T47D (cell line): ENCODE results near the gene ZFP37.
A peak's percentile ranks its signal among the peaks of the same experiment; 100 is the strongest.

Experiments used
- DNase-seq, 2 experiments: peaks; one replicate each; pipeline versions ENCODE4 v3.0.0 to v3.0.0-alpha.2; 2011 to 2012; ENCODE audit warnings: low read depth in 1 of 2, low spot score in 1 of 2
- JUND ChIP-seq: IDR thresholded peaks from 2 replicates; pipeline ENCODE4 v1.6.1; 2012; ENCODE audit warnings: low read depth
- in situ Hi-C: cut with HindIII; loops from 2 replicates; pipeline ENCODE4 v1.10.0; 2016; ENCODE audit warnings: low sequenced_read_pairs, low pct_unique_long_range_greater_than_20kb

Gene ZFP37

GRCh38 chr9:113042884-113043657 is 13.5 kb downstream of the ZFP37 start:
- peak in 1 of 2 experiments; percentile 36 for DNase-seq
- no peak for TF ChIP-seq JUND
- in situ Hi-C loops = no loop called here

DNA sequence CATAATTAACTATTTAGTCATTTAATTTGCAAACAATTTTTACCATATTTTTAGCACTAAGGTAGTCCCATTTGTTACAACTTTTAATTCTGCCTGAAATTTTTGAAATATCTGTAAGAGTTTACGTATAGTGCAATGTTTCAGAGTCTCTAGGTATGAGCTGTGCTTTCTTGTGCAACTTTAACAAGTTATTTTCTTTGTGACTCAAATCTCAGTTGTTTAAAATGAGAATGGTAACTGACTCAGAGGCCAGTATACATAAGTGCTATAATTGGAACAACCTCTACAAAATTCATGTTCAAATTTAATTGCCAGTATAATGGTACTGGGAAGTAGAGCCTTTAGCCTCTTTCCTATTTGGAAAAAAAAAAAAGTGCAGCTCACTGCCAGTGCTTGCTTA is 30.3 kb downstream of the ZFP37 start:
- no peak for TF ChIP-seq JUND
- in situ Hi-C loops = no loop called here
- no peak for DNase-seq

DNA sequence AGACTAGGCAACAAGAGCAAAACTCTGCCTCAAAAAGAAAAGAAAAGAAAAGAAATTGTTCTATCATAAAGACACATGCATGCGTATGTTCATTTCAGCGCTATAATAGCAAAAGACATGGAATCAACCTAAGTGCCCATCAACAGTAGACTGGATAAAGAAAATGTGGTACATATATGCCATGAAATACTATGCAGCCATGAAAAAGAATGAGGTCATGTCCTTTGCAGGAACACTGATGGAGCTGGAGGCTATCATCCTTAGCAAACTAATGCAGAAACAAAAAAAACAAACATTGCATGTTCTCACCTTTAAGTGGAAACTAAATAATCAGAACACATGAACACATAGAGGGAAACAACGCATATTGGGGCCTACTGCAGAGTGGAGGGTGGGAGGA is 38.3 kb downstream of the ZFP37 start:
- in situ Hi-C loops = no loop called here
- DNase-seq = no peak
- TF ChIP-seq JUND = no peak

DNA sequence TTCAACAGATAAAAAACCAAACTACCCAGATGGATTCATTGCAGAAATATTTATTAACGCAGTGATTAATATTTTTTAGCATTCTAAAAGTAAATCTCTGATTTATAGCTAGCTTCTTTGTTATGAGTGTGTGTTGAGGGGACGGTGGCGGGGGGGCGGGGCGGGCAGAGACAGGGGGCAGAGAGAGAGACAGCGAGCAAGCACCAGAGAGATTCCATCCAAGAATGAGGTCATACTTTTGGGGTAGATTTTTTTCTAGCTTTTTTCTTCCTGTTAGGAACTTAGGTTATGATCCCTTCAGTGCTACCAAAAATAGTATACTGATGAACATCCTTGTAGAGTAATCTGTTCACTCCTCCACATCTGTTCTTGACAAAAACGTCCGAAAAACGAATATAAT is 44.0 kb downstream of the ZFP37 start:
- no peak for TF ChIP-seq JUND
- DNase-seq = no peak
- in situ Hi-C loops = no loop called here

DNA sequence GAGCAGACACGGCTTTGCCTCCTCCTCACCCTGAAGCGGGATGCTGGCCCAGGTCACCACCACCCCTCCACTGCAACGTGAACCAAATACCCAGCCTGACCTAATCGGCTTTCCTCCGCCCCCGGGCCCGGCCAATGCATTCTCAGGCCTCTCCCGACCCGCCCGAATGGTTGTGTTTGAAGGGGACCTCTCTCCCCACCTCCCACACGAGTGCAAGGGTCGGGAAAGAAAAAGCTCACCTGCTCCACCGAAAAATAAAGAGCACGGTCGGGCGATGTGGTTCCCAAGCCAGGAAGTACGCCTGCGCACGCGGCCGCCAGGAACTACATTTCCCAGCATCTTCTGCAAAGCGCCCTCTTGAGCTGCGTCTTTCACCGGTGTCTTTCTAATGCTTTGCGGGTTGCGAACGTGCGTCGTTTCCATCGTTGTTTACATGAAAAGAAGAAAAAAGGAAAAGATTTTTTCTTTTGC is 44.6 kb downstream of the ZFP37 start, which contains the start of gene ZNF883:
Gene ZNF883 (minus strand): TSS at position 282 of the 471 bp plus-strand sequence.
- peak; percentile 74 to 89 for DNase-seq
- in situ Hi-C loops = no loop called here
- TF ChIP-seq JUND = no peak

- no peak for TF ChIP-seq JUND
- peak in 1 of 2 experiments; percentile 54 for DNase-seq
- in situ Hi-C loops = no loop called here
These were observed 50.7 kb downstream of the ZFP37 start for GRCh38 chr9:113005777-113006176.

- in situ Hi-C loops = no loop called here
- no peak for TF ChIP-seq JUND
- DNase-seq = peak in 1 of 2 experiments; percentile 16
These were observed 59.1 kb downstream of the ZFP37 start for GRCh38 chr9:112997236-112997941.
